Mesenchymal stem cell (in vitro differentiated cells and primary cell): Measurements from ENCODE around the gene LARP4.
"Not testable (repeated sequence)": the region's sequence is repeated elsewhere in the genome, so short reads cannot be mapped to it uniquely, and the experiment has no call there.

Experiments used
- DNase-seq: peaks from one replicate; pipeline ENCODE4 v3.0.0-alpha.2; 2013
- H2AFZ ChIP-seq: one replicate; pipeline ENCODE4 v1.6.1; 2013; ENCODE audit warnings: low read depth, mild to moderate bottlenecking, control low read depth, inconsistent platforms, low read length, moderate library complexity
- H2AK5ac ChIP-seq: 2 replicates; pipeline ENCODE4 v1.6.1; 2013; ENCODE audit warnings: low read length, moderate library complexity, mild to moderate bottlenecking, inconsistent platforms; ENCODE audit not compliant: severe bottlenecking
- H2BK120ac ChIP-seq: one replicate; pipeline ENCODE4 v1.6.1; 2013; ENCODE audit warnings: low read depth, mild to moderate bottlenecking, inconsistent platforms, low read length, moderate library complexity
- H2BK12ac ChIP-seq, 2 experiments: one replicate each; pipeline ENCODE4 v1.6.1; 2013; ENCODE audit warnings: inconsistent platforms in 2 of 2, low read length in 2 of 2, mild to moderate bottlenecking in 2 of 2, moderate library complexity in 2 of 2, control low read depth in 1 of 2
- H2BK15ac ChIP-seq: one replicate; pipeline ENCODE4 v1.6.1; 2013; ENCODE audit warnings: mild to moderate bottlenecking, low read depth, inconsistent platforms; ENCODE audit not compliant: poor library complexity, severe bottlenecking
- H2BK5ac ChIP-seq: 2 replicates; pipeline ENCODE4 v1.6.1; 2013; ENCODE audit warnings: low read depth, mild to moderate bottlenecking, low read length, control low read depth, inconsistent platforms; ENCODE audit not compliant: poor library complexity, severe bottlenecking
- H3K14ac ChIP-seq, 2 experiments: one replicate each; pipeline ENCODE4 v1.6.1; 2013; ENCODE audit warnings: inconsistent platforms in 2 of 2, low read length in 2 of 2, control low read depth in 1 of 2, mild to moderate bottlenecking in 1 of 2, moderate library complexity in 1 of 2
- H3K18ac ChIP-seq, 2 experiments: one replicate each; pipeline ENCODE4 v1.6.1; 2013; ENCODE audit warnings: inconsistent platforms in 2 of 2, low read length in 2 of 2, control low read depth in 1 of 2, low read depth in 1 of 2, mild to moderate bottlenecking in 1 of 2
- H3K23ac ChIP-seq, 2 experiments: one replicate each; pipeline ENCODE4 v1.6.1; 2013; ENCODE audit warnings: inconsistent platforms in 2 of 2, low read length in 2 of 2, mild to moderate bottlenecking in 2 of 2, moderate library complexity in 2 of 2, control low read depth in 1 of 2
- H3K27ac ChIP-seq: 2 replicates; pipeline ENCODE4 v1.5.1; 2013; ENCODE audit warnings: mild to moderate bottlenecking, moderate library complexity, low read length, control low read depth, inconsistent platforms; ENCODE audit not compliant: poor library complexity, severe bottlenecking
- H3K27me3 ChIP-seq, 2 experiments: 2 replicates each; pipeline versions ENCODE4 v1.6.1 to v1.7.0; 2013; ENCODE audit warnings: low read length in 2 of 2, mild to moderate bottlenecking in 2 of 2, moderate library complexity in 2 of 2, control low read depth in 1 of 2, inconsistent platforms in 1 of 2; ENCODE audit not compliant: control insufficient read depth in 1 of 2, insufficient read depth in 1 of 2
- H3K36me3 ChIP-seq, 2 experiments: 2 replicates each; pipeline versions ENCODE4 v1.6.1 to v1.7.0; 2013; ENCODE audit warnings: low read length in 2 of 2, control low read depth in 1 of 2, inconsistent platforms in 1 of 2, low read depth in 1 of 2, mild to moderate bottlenecking in 1 of 2; ENCODE audit not compliant: insufficient read depth in 2 of 2, control insufficient read depth in 1 of 2
- H3K4ac ChIP-seq, 2 experiments: one replicate each; pipeline ENCODE4 v1.6.1; 2013; ENCODE audit warnings: inconsistent platforms in 2 of 2, low read length in 2 of 2, mild to moderate bottlenecking in 2 of 2, moderate library complexity in 2 of 2, control low read depth in 1 of 2, low read depth in 1 of 2
- H3K4me1 ChIP-seq: 2 replicates; pipeline ENCODE4 v1.6.1; 2013; ENCODE audit warnings: low read depth, low read length, control low read depth; ENCODE audit not compliant: control insufficient read depth, insufficient read depth
- H3K4me2 ChIP-seq: 2 replicates; pipeline ENCODE4 v1.6.1; 2013; ENCODE audit warnings: low read length, mild to moderate bottlenecking, inconsistent platforms; ENCODE audit not compliant: poor library complexity, severe bottlenecking
- H3K4me3 ChIP-seq, 2 experiments: 2 replicates each; pipeline versions ENCODE4 v1.5.1 to v1.7.0; 2013; ENCODE audit warnings: low read length in 2 of 2, mild to moderate bottlenecking in 2 of 2, control low read depth in 1 of 2, low read depth in 1 of 2; ENCODE audit not compliant: insufficient read depth in 1 of 2
- H3K79me1 ChIP-seq: replicated peaks from 2 replicates; pipeline ENCODE4 v1.6.1; 2013; ENCODE audit warnings: mild to moderate bottlenecking, control low read depth, low read length, inconsistent platforms; ENCODE audit not compliant: poor library complexity, severe bottlenecking
- H3K9ac ChIP-seq: 2 replicates; pipeline ENCODE4 v1.7.0; 2013; ENCODE audit warnings: mild to moderate bottlenecking, low read length, moderate library complexity
- H3K9me3 ChIP-seq: 2 replicates; pipeline ENCODE4 v1.7.0; 2013; ENCODE audit warnings: mild to moderate bottlenecking, low read length; ENCODE audit not compliant: control insufficient read depth
- H4K8ac ChIP-seq: one replicate; pipeline ENCODE4 v1.6.1; 2013; ENCODE audit warnings: inconsistent platforms, mild to moderate bottlenecking, low read length, moderate library complexity
- H4K91ac ChIP-seq: one replicate; pipeline ENCODE4 v1.6.1; 2013; ENCODE audit warnings: mild to moderate bottlenecking, low read length, inconsistent platforms
- WGBS: methylation state at CpG from one replicate; pipeline ENCODE4 v1.1.7; 2013; ENCODE audit warnings: mixed read lengths; 5-methylcytosine and 5-hydroxymethylcytosine counted together

The LARP4 gene

GRCh38 chr12:50498119-50498518 is 97.4 kb downstream of the LARP4 start:
- peak; percentile 31 for DNase-seq
- H3K4me2 ChIP-seq, H3K4me1 ChIP-seq, H3K36me3 ChIP-seq, H3K14ac ChIP-seq, H2BK12ac ChIP-seq, H3K9ac ChIP-seq, H3K4ac ChIP-seq, H3K79me1 ChIP-seq, H2BK15ac ChIP-seq, H3K23ac ChIP-seq, H4K91ac ChIP-seq, H2AFZ ChIP-seq, H3K27me3 ChIP-seq, H3K18ac ChIP-seq, H2AK5ac ChIP-seq, H2BK5ac ChIP-seq, H3K27ac ChIP-seq, H4K8ac ChIP-seq, H3K4me3 ChIP-seq, H2BK120ac ChIP-seq: not testable (repeated sequence)
- peaks cover 18% of the 10 kb centered on the region for H3K9me3 ChIP-seq
- 96% methylated on average over 7 of the region's 11 CpGs for WGBS

GRCh38 chr12:50504798-50505674 is 104.4 kb downstream of the LARP4 start, which contains the start of gene DIP2B:
TSS of gene DIP2B (plus strand) at chr12:50504985. CDS start at chr12:50505141, 156 bp downstream.
- Histone ChIP-seq H3K4me2 (peak within 1 kb of the TSS; percentile 87), H3K27ac (peak within 1 kb of the TSS; percentile 1), H2BK12ac (peak within 1 kb of the TSS in 1 of 2 experiments; percentile 61), H3K23ac (no peak within 1 kb of the TSS), H2AK5ac (no peak within 1 kb of the TSS), H2AFZ (peak within 1 kb of the TSS; percentile 64), H3K79me1 (no peaks in the 10 kb centered on the region), H2BK120ac (peak within 1 kb of the TSS; percentile 64), H3K9ac (peak within 1 kb of the TSS; percentile 97), H3K27me3 (no peaks in the 10 kb centered on the region), H4K91ac (peak within 1 kb of the TSS; percentile 78), H3K18ac (peak within 1 kb of the TSS; percentile 90 to 92), H4K8ac (peak within 1 kb of the TSS; percentile 75), H3K14ac (peak within 1 kb of the TSS in 1 of 2 experiments; percentile 90), H2BK5ac (no peak within 1 kb of the TSS), H3K36me3 (peaks cover 0 to 3% of the 10 kb centered on the region in 2 experiments), H3K4me3 (peak within 1 kb of the TSS; percentile 91 to 94), H3K9me3 (no peaks in the 10 kb centered on the region), H2BK15ac (peak within 1 kb of the TSS; percentile 94), H3K4ac (peak within 1 kb of the TSS; percentile 70 to 77), H3K4me1 (peaks cover 3% of the 10 kb centered on the region)
- under 1% methylated on average over 44 of the region's 77 CpGs for WGBS
- DNase-seq: peak; percentile 90

GRCh38 chr12:50505675-50506530 is 105.2 kb downstream of the LARP4 start:
- Histone ChIP-seq H3K9ac (peak overlapping the region; percentile 97), H2AFZ (peak overlapping the region; percentile 64), H3K4me1 (peaks cover 3% of the 10 kb centered on the region), H3K9me3 (no peaks in the 10 kb centered on the region), H4K91ac (no peak overlapping the region), H3K27ac (no peak overlapping the region), H3K14ac (no peak overlapping the region), H3K4me3 (peak overlapping the region; percentile 91 to 94), H2BK12ac (no peak overlapping the region), H3K27me3 (no peaks in the 10 kb centered on the region), H2AK5ac (no peak overlapping the region), H3K18ac (peak overlapping the region; percentile 31 to 90), H2BK5ac (no peak overlapping the region), H3K79me1 (no peaks in the 10 kb centered on the region), H3K4ac (no peak overlapping the region), H4K8ac (no peak overlapping the region), H3K4me2 (peak overlapping the region; percentile 87), H2BK120ac (peak overlapping the region; percentile 64), H2BK15ac (no peak overlapping the region), H3K23ac (no peak overlapping the region), H3K36me3 (peaks cover 0 to 3% of the 10 kb centered on the region in 2 experiments)
- 1% methylated on average over 10 of the region's 11 CpGs for WGBS
- DNase-seq: peak; percentile 24
